Transverse colon (tissue), 4 donors: ENCODE data around the gene ZNRF3. TPM values are rescaled to one million over a fixed set of nuclear protein-coding genes. Genes with fewer than 3 reads are reported as not detected.

Experiments
- DNase-seq: peaks from one replicate; pipeline ENCODE4 v3.0.0-alpha.2; 2019
- H3K27ac ChIP-seq, 4 donors: fragments of 200-600 bp; sonication (generic); 2 replicates each; pipeline ENCODE4 v1.5.1; 2016 to 2018; ENCODE audit warnings: inconsistent platforms in 4 of 4
- H3K27me3 ChIP-seq: fragments of 200-600 bp; sonication (generic); 2 replicates; pipeline ENCODE4 v1.5.1; 2017; ENCODE audit warnings: inconsistent platforms
- H3K36me3 ChIP-seq, 4 donors: fragments of 200-600 bp; sonication (generic); 2 replicates each; pipeline ENCODE4 v1.5.1; 2017 to 2019; ENCODE audit warnings: inconsistent platforms in 4 of 4
- H3K4me1 ChIP-seq, 4 donors: fragments of 200-600 bp; sonication (generic); 2 replicates each; pipeline ENCODE4 v1.5.1; 2017 to 2020; ENCODE audit warnings: inconsistent platforms in 4 of 4
- H3K4me3 ChIP-seq, 4 donors: fragments of 200-600 bp; sonication (generic); 1 replicate in 1 of 4; 2 replicates in 3 of 4; pipeline versions ENCODE4 v1.5.1 to v1.6.1; 2017 to 2019; ENCODE audit warnings: inconsistent platforms in 4 of 4
- H3K9me3 ChIP-seq, 2 donors: fragments of 200-600 bp; sonication (generic); 2 replicates each; pipeline ENCODE4 v1.5.1; 2017 to 2019; ENCODE audit warnings: inconsistent platforms in 2 of 2
- EP300 ChIP-seq: sonication (generic); formaldehyde crosslinking; IDR thresholded peaks from one replicate; pipeline ENCODE4 v1.6.1; 2017; ENCODE audit warnings: antibody characterized with exemption, low read depth
- POLR2A ChIP-seq: fragments of 450-650 bp; IDR thresholded peaks from one replicate; pipeline ENCODE4 v1.6.1; 2016; ENCODE audit warnings: antibody characterized with exemption, mild to moderate bottlenecking, moderate library complexity
- POLR2AphosphoS5 ChIP-seq, 3 donors: sonication (generic); formaldehyde crosslinking; IDR thresholded peaks; one replicate each; pipeline ENCODE4 v1.6.1; 2016; ENCODE audit warnings: antibody characterized with exemption in 3 of 3
- WGBS, 2 donors: methylation state at CpG; one replicate each; pipeline ENCODE4 v1.1.5; 2018; ENCODE audit warnings: low coverage in 1 of 2; 5-methylcytosine and 5-hydroxymethylcytosine counted together
- in situ Hi-C, 4 donors: fragments of 200-750 bp; cut with MboI; loops; one replicate each; pipeline versions ENCODE4 v1.15.0 to v1.15.1; 2017; ENCODE audit warnings: low sequenced_read_pairs in 3 of 4, low pct_ligation_motif_present in 1 of 4, low pct_unique_long_range_greater_than_20kb in 1 of 4
- intact Hi-C: fragments of 100-400 bp; cut with DNase I; formaldehyde crosslinking; loops from one replicate; pipeline ENCODE4 v1.15.1; 2023; ENCODE audit warnings: low total_unique reads
- total RNA-seq, 4 donors: library from RNA; depleted of rRNA; stranded (reverse); fragments of >200 nt; gene quantifications; one replicate each; pipeline ENCODE4 v1.1.0, GENCODE V29; 2016
- TF ChIP-seq, protein P1 (sequence below), 5 experiments: fragments of 200-600 bp in 3 of 5; fragments of 450-650 bp in 2 of 5; sonication (generic) in 3 of 5; IDR thresholded peaks; 1 replicate in 2 of 5; 2 replicates in 3 of 5; pipeline ENCODE4 v1.5.1; 2016 to 2017; ENCODE audit warnings: antibody characterized with exemption in 5 of 5, inconsistent platforms in 3 of 5, mild to moderate bottlenecking in 2 of 5, moderate library complexity in 1 of 5

Gene ZNRF3
- total RNA-seq, 4 donors from 2014 or later, result 4.5 to 10.7 (median 8.3) TPM

DNA sequence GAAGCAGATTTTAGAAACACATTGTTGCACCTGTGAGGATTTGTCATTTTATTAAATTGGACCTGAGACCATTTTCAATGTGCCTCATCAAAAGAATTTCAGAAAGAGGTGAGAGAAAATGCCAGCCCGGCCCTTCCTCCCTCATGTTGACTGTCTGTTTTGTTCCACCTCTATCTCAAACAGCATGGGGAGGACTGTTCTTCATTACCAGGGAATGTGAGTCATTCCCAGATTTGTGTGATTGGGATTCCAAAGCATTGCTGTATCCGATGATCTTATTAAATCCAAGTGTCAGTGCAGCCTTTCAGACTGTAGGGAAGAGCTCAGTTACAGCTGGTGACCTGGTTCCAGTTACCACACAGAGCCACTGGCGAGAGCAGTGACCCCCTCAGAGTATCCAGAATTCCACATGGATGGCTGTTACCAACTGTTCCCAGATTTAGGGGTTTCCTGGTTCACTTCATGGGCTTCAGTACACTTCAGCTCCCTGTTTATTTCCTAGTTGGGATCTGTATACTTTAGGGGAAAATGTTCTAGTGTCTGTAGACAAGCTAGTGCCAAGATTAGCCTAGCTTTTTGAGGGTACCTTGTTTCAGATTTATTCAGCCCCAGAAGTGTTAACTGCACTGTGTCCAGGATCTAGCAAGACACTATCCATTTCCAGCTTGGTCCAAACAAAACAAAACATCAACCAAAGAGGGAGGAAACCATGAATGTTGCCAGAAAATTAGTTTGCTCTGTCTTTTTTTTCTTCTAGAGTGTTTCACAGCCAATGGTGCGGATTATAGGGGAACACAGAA is 210.3 kb downstream of the ZNRF3 start:
- peak overlapping the region; percentile 11 to 52 (median 38) for H3K27ac ChIP-seq
- DNase-seq, result no peak
- intact Hi-C loops, result no loop called here
- no peaks in the 10 kb centered on the region for H3K9me3 ChIP-seq
- WGBS, 2 donors, result 69% methylated on average over 4 of the region's 4 CpGs; no CpG with 5 or more reads in 1 of the 2 donors
- H3K36me3 ChIP-seq, result no peaks in the 10 kb centered on the region
- no peaks in the 10 kb centered on the region for H3K27me3 ChIP-seq
- peaks cover 0 to 19% (median 10%) of the 10 kb centered on the region in 4 donors for H3K4me1 ChIP-seq
- no peak for TF ChIP-seq POLR2AphosphoS5 (IDR thresholded peaks at IDR 0.05)
- TF ChIP-seq, protein P1, sequence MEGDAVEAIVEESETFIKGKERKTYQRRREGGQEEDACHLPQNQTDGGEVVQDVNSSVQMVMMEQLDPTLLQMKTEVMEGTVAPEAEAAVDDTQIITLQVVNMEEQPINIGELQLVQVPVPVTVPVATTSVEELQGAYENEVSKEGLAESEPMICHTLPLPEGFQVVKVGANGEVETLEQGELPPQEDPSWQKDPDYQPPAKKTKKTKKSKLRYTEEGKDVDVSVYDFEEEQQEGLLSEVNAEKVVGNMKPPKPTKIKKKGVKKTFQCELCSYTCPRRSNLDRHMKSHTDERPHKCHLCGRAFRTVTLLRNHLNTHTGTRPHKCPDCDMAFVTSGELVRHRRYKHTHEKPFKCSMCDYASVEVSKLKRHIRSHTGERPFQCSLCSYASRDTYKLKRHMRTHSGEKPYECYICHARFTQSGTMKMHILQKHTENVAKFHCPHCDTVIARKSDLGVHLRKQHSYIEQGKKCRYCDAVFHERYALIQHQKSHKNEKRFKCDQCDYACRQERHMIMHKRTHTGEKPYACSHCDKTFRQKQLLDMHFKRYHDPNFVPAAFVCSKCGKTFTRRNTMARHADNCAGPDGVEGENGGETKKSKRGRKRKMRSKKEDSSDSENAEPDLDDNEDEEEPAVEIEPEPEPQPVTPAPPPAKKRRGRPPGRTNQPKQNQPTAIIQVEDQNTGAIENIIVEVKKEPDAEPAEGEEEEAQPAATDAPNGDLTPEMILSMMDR (IDR thresholded peaks at IDR 0.05), result no peak
- TF ChIP-seq EP300, result no peak
- TF ChIP-seq POLR2A, result no peak
- in situ Hi-C loops, result no loop called here
- H3K4me3 ChIP-seq, result no peak overlapping the region

DNA sequence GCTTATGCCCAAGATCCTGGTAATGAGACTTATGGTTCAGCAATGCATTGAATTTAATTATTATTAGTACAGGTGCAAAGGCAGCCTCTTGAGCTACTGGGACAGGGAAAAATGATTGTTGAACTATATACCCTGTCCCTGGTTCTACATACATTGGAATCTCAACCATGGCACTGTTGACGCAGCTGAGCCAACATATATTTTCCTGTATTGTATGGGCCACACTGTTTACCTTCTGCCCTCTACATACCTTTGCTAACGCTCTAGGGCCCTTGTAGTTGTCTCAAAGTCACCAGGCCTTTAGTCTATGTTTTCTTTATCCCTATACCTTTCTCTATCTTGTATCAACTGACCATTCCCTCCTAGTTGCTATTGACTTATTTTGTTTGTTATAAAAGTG is 212.1 kb downstream of the ZNRF3 start:
- Histone ChIP-seq H3K4me1 (peaks cover 0 to 19% (median 10%) of the 10 kb centered on the region in 4 donors), H3K4me3 (no peak overlapping the region), H3K9me3 (no peaks in the 10 kb centered on the region), H3K36me3 (no peaks in the 10 kb centered on the region), H3K27ac (no peak overlapping the region), H3K27me3 (no peaks in the 10 kb centered on the region)
- TF ChIP-seq POLR2AphosphoS5 (IDR thresholded peaks at IDR 0.05) (no peak), EP300 (no peak), POLR2A (no peak)
- TF ChIP-seq, protein P1 (IDR thresholded peaks at IDR 0.05), result no peak
- in situ Hi-C loops (no loop called here), intact Hi-C loops (no loop called here)
- 73% methylated on average over 2 of the region's 2 CpGs; no CpG with 5 or more reads in 1 of the 2 donors for WGBS, 2 donors
- DNase-seq, result no peak

DNA sequence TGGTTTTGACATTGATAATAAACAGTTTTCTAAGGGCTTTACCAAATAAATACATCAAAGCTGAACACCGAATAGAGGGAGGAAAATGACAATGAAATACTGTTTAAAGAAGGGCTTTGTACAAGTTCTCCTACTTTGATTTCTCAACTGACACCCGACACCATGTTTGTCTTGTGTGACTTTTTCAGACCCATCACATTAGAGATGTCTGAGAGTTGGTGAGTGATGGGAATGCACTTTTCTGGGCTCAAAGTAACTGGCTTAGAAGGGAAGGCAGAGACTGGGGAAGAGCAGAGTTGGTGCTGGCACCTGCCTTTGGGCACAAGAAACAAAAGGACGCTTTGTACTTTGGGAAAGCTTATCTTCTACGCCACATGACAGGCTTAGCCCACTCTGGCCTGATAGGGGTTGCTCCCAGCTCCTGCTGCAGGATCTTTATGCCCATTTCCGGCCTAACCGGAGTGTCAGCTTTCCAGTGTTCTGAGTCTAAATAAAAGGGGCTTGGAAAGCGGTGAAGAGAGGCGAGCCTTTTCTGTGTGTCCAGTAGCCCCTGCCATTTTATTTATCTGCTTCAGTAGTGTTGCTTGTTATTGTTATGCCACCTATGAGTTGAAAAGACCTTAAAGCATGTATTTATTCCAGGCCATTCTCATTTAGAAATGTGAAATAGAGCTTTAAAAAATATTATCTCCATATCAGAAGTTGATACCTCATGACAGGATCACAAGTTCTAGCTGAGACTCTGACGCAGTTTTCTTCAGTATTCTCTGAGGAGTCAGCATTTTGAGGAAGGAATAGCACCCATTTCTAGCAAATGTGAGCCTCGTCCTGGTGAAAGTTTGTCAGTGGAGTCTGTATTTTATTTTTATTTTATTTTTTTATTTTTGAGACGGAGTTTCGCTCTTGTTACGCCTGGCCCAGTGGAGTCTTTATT is 213.6 kb downstream of the ZNRF3 start:
- DNase-seq, result no peak
- H3K27ac ChIP-seq, result no peak overlapping the region

More for the DNA sequence above, 213.6 kb downstream of the ZNRF3 start:
- intact Hi-C loops, result no loop called here
- Histone ChIP-seq H3K9me3 (no peaks in the 10 kb centered on the region), H3K27me3 (no peaks in the 10 kb centered on the region), H3K36me3 (no peaks in the 10 kb centered on the region), H3K4me1 (peaks cover 0 to 16% (median 7%) of the 10 kb centered on the region in 4 donors), H3K4me3 (no peak overlapping the region)
- TF ChIP-seq POLR2A (no peak), EP300 (no peak), POLR2AphosphoS5 (IDR thresholded peaks at IDR 0.05) (no peak)
- TF ChIP-seq, protein P1 (IDR thresholded peaks at IDR 0.05), result no peak
- in situ Hi-C loops, result no loop called here
- WGBS, 2 donors, result 63 to 67% methylated on average over 9 to 13 of the region's 13 CpGs
